ENCODE data around the gene TECPR2. TPM values are rescaled to one million over a fixed set of nuclear protein-coding genes. Genes with fewer than 3 reads are reported as not detected.

TECPR2 gene
- total RNA-seq, 3 donors from 2014 or later = 5.5 to 6.7 (median 5.6) TPM

GRCh38 chr14:102374264-102374663, 11.5 kb downstream of the TECPR2 start:
- DNase-seq = no peak
- peaks cover 23% of the 10 kb centered on the region for H3K36me3 Mint-ChIP-seq (ENCODE audit: insufficient read depth)
- no peaks in the 10 kb centered on the region for H3K9me3 Mint-ChIP-seq
- no peak for ATAC-seq
- H3K27me3 Mint-ChIP-seq (ENCODE audit: low read depth) = no peaks in the 10 kb centered on the region
- H3K4me3 Mint-ChIP-seq = no peak overlapping the region
- H3K4me1 Mint-ChIP-seq (ENCODE audit: low read depth) = peaks cover 13% of the 10 kb centered on the region

- peaks cover 13% of the 10 kb centered on the region for H3K4me1 Mint-ChIP-seq (ENCODE audit: low read depth)
- ATAC-seq (peak; percentile 80 to 93), DNase-seq (no peak)
- peaks cover 25% of the 10 kb centered on the region for H3K36me3 Mint-ChIP-seq (ENCODE audit: insufficient read depth)
- no peak overlapping the region for H3K4me3 Mint-ChIP-seq
- H3K9me3 Mint-ChIP-seq = no peaks in the 10 kb centered on the region
- no peaks in the 10 kb centered on the region for H3K27me3 Mint-ChIP-seq (ENCODE audit: low read depth)
Measured at GRCh38 chr14:102375119-102375518, 12.4 kb downstream of the TECPR2 start.

DNA sequence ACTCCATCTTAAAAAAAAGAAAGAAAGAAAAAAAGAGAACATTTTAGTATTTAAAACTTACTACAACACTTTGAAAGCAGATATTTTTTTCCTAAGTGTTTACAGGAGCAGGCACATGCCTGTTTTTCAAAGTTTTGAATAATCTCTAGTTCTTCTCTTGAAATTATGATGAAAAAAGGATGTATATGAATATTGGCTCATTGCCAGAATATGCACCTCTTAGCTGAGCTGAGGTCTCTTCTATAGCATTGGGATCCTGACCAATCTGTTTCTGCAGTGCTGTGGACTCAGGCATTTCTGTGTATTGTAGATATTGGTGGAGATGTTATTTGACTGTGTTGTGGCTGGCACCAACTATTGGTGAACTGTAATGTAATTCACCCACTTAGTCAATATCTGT, 15.0 kb downstream of the TECPR2 start:
- DNase-seq (no peak), ATAC-seq (no peak)
- peaks cover 11% of the 10 kb centered on the region for H3K4me1 Mint-ChIP-seq (ENCODE audit: low read depth)
- H3K9me3 Mint-ChIP-seq = no peaks in the 10 kb centered on the region
- no peak overlapping the region for H3K4me3 Mint-ChIP-seq
- H3K27me3 Mint-ChIP-seq (ENCODE audit: low read depth) = no peaks in the 10 kb centered on the region
- H3K36me3 Mint-ChIP-seq (ENCODE audit: insufficient read depth) = peaks cover 27% of the 10 kb centered on the region

- DNase-seq (no peak), ATAC-seq (no peak)
- no peaks in the 10 kb centered on the region for H3K27me3 Mint-ChIP-seq (ENCODE audit: low read depth)
- H3K9me3 Mint-ChIP-seq = no peaks in the 10 kb centered on the region
- H3K36me3 Mint-ChIP-seq (ENCODE audit: insufficient read depth) = peaks cover 27% of the 10 kb centered on the region
- peaks cover 5% of the 10 kb centered on the region for H3K4me1 Mint-ChIP-seq (ENCODE audit: low read depth)
- no peak overlapping the region for H3K4me3 Mint-ChIP-seq
Measured at GRCh38 chr14:102378830-102379229, 16.1 kb downstream of the TECPR2 start.

DNA sequence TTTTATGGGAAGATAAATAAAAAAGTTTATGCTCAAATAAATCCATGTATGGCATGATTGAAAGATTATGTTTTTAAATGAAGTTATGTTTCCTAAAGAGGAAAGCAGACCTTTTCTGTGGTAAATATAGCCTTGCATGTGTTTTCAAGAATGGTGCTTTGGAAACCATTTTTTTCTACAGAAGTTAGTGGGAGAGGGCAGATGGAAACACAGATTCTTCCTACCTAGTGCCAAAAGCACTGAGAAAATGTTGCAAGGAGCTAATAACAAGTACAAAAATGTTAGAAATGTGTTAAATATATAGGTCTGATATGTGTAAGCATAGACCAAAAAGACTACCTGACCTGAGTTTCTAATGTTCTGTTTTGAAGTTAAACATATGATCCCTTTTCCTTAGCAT, 24.3 kb downstream of the TECPR2 start:
- H3K36me3 Mint-ChIP-seq (ENCODE audit: insufficient read depth) = peaks cover 9% of the 10 kb centered on the region
- no peak for ATAC-seq
- no peak for DNase-seq
- H3K27me3 Mint-ChIP-seq (ENCODE audit: low read depth) = no peaks in the 10 kb centered on the region
- H3K4me3 Mint-ChIP-seq = no peak overlapping the region
- H3K4me1 Mint-ChIP-seq (ENCODE audit: low read depth) = no peaks in the 10 kb centered on the region
- H3K9me3 Mint-ChIP-seq = peaks cover under 1% of the 10 kb centered on the region

DNA sequence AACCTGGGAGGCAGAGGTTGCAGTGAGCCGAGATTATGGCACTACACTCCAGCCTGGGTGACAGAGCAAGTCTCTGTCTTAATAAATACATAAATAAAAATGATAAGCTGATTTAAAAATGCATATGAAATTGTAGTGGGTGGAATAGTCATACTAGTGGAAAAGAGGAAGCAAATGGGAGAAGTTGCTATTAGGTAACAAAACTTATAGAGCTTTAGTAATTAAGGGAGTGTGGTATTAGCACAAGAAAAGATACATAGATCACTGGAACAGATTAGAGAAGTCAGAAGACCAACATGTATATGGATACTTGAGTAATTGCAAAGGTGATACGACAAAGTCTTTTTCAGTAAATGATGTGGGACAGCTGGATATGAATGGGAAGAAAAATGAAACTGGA, 26.5 kb downstream of the TECPR2 start:
- Mint-ChIP-seq H3K36me3 (ENCODE audit: insufficient read depth) (peaks cover 10% of the 10 kb centered on the region), H3K27me3 (ENCODE audit: low read depth) (no peaks in the 10 kb centered on the region), H3K4me1 (ENCODE audit: low read depth) (peaks cover 2% of the 10 kb centered on the region), H3K9me3 (peaks cover 4% of the 10 kb centered on the region), H3K4me3 (no peak overlapping the region)
- no peak for ATAC-seq
- no peak for DNase-seq

DNA sequence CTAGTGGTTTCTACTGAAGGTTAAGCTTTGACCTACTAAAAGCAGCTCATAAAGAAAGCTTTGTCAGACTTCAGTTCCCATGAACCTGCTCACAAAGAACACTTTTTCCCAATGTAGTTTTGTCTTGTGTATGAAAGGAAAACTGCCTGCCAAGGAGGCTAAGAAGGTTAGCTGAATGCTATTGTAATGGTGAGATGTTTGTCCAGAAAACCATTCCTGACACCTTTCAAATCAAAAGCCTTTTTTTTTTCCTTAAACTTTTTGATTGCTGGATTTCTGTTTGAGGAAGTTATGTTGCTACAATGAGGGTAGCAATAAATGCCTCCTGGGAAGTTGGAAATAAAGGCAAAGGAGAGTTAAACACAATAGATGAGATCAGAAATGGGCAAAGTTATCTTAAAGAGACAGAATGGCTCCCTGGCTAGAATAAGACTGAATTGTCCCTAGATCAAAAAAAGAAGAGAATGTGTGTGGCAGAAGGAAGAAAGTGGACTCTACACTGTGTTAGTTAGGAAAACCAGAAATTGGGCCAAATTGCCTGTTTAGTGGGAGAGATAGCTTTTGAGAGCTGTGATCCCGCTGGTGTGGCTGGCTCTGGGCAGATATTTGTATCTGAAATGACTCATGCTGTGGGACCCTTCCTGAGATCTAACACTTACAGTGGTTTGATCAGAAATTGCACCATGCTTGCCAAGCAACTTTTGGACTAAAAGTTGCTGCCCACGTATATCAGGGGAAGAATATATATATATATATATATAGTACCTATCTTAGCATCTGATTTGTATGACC, 27.5 kb downstream of the TECPR2 start:
- Mint-ChIP-seq H3K9me3 (peaks cover 4% of the 10 kb centered on the region), H3K4me3 (no peak overlapping the region), H3K27me3 (ENCODE audit: low read depth) (no peaks in the 10 kb centered on the region), H3K4me1 (ENCODE audit: low read depth) (peaks cover 7% of the 10 kb centered on the region), H3K36me3 (ENCODE audit: insufficient read depth) (peaks cover 10% of the 10 kb centered on the region)
- no peak for ATAC-seq
- DNase-seq = no peak

DNA sequence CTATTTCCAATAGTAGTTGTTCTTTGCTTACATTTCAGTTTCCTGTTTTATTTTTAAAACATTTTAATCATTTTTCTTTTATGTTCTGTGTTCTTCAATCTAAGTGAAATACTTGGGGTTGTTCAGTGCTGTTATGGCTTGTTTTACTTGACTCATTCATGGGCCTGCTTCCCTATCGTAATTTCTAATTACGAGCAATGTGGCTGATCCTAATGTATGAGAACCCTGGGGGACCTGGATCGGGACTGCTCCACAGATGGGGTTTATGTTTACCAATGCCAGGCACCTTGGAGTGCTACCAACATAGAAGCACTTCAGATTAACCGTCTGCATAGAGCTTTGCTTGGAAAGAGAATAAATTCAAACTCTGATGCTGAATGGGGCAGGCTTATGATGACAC, 29.8 kb downstream of the TECPR2 start:
- DNase-seq = no peak
- H3K9me3 Mint-ChIP-seq = peaks cover 4% of the 10 kb centered on the region
- no peaks in the 10 kb centered on the region for H3K27me3 Mint-ChIP-seq (ENCODE audit: low read depth)
- peaks cover 7% of the 10 kb centered on the region for H3K4me1 Mint-ChIP-seq (ENCODE audit: low read depth)
- H3K4me3 Mint-ChIP-seq = no peak overlapping the region
- no peak for ATAC-seq
- H3K36me3 Mint-ChIP-seq (ENCODE audit: insufficient read depth) = peaks cover 13% of the 10 kb centered on the region

- H3K27me3 Mint-ChIP-seq (ENCODE audit: low read depth) = no peaks in the 10 kb centered on the region
- peaks cover 17% of the 10 kb centered on the region for H3K36me3 Mint-ChIP-seq (ENCODE audit: insufficient read depth)
- DNase-seq (no peak), ATAC-seq (peak; percentile 59 to 66)
- peaks cover 9% of the 10 kb centered on the region for H3K9me3 Mint-ChIP-seq
- peaks cover 7% of the 10 kb centered on the region for H3K4me1 Mint-ChIP-seq (ENCODE audit: low read depth)
- H3K4me3 Mint-ChIP-seq = peak overlapping the region; percentile 39
Measured at GRCh38 chr14:102394717-102395375, 32.1 kb downstream of the TECPR2 start.

DNA sequence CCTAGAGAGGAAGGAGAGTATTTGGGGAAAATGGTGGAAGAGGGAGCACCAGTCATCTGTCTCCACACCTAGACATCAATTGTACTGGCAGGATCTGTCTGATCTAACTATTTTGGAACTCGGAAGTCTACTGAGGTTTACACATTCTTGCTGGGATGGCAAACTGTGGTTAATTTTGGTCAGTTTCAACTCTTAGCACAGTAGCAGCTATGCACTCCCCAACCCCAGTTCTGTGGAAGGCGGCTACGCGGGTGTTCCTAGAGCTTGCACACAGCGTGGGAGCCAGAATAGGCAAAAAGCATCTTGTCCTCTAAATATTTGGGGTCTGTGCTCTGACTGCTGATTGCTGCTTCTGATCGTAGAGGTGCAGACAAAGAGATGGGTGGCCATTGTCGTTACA, 33.8 kb downstream of the TECPR2 start:
- DNase-seq (no peak), ATAC-seq (no peak)
- Mint-ChIP-seq H3K4me3 (no peak overlapping the region), H3K9me3 (peaks cover 9% of the 10 kb centered on the region), H3K4me1 (ENCODE audit: low read depth) (peaks cover 7% of the 10 kb centered on the region), H3K27me3 (ENCODE audit: low read depth) (no peaks in the 10 kb centered on the region), H3K36me3 (ENCODE audit: insufficient read depth) (peaks cover 15% of the 10 kb centered on the region)

GRCh38 chr14:102403028-102403427, 40.3 kb downstream of the TECPR2 start:
- no peaks in the 10 kb centered on the region for H3K27me3 Mint-ChIP-seq (ENCODE audit: low read depth)
- DNase-seq (no peak), ATAC-seq (no peak)
- no peaks in the 10 kb centered on the region for H3K4me1 Mint-ChIP-seq (ENCODE audit: low read depth)
- peaks cover 30% of the 10 kb centered on the region for H3K9me3 Mint-ChIP-seq
- peaks cover 18% of the 10 kb centered on the region for H3K36me3 Mint-ChIP-seq (ENCODE audit: insufficient read depth)
- H3K4me3 Mint-ChIP-seq = no peak overlapping the region

- Mint-ChIP-seq H3K36me3 (ENCODE audit: insufficient read depth) (peaks cover 24% of the 10 kb centered on the region), H3K27me3 (ENCODE audit: low read depth) (no peaks in the 10 kb centered on the region), H3K4me3 (no peak overlapping the region), H3K9me3 (peaks cover 20% of the 10 kb centered on the region), H3K4me1 (ENCODE audit: low read depth) (peaks cover 5% of the 10 kb centered on the region)
- DNase-seq (no peak), ATAC-seq (no peak)
Measured at GRCh38 chr14:102407258-102407657, 44.5 kb downstream of the TECPR2 start.

DNA sequence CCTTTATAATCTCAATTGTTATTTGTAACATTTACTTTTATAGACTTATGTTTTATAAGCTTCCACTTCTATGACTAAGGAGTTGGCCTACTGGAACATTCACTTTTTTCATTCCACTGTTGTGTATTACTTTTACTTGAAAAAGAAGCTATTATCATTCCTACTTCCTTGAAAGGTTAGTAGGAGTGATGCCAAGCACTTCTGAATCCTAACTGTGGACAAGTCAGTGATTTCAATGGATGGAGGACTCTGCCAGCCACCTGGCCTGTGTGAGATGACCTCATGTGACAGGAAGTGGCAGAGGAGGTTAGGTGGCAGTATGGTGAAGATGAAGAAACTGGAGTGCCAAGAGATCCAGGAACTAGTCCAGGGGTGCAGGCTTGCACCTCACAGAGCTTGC, 46.0 kb downstream of the TECPR2 start:
- no peak for ATAC-seq
- Mint-ChIP-seq H3K4me3 (no peak overlapping the region), H3K9me3 (peaks cover 6% of the 10 kb centered on the region), H3K4me1 (ENCODE audit: low read depth) (peaks cover 5% of the 10 kb centered on the region), H3K36me3 (ENCODE audit: insufficient read depth) (peaks cover 14% of the 10 kb centered on the region), H3K27me3 (ENCODE audit: low read depth) (no peaks in the 10 kb centered on the region)
- DNase-seq = no peak

DNA sequence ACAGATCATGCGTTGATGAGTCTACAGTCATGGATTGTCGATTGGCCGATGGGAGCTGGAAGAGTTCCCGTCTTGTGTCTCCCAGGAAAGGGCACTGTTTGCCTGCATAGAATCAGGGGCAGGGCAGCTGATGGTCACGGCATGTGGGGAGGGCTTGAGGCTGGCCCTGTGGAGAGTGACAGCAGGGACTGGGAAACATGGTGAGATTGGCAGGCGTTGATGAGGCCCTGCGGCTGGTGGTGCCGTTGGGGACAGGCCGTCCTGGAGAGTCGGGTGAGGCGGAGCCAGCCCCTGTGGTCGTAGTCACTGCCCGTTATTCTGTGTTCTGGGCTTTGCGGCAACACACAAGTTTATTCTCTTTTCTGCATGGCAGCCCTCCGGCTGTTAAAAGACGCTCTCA, 52.9 kb downstream of the TECPR2 start:
- H3K36me3 Mint-ChIP-seq (ENCODE audit: insufficient read depth) = peaks cover 16% of the 10 kb centered on the region
- H3K27me3 Mint-ChIP-seq (ENCODE audit: low read depth) = no peaks in the 10 kb centered on the region
- DNase-seq (no peak), ATAC-seq (no peak)
- H3K4me3 Mint-ChIP-seq = no peak overlapping the region
- H3K4me1 Mint-ChIP-seq (ENCODE audit: low read depth) = no peaks in the 10 kb centered on the region
- no peaks in the 10 kb centered on the region for H3K9me3 Mint-ChIP-seq

GRCh38 chr14:102417001-102417431, 54.3 kb downstream of the TECPR2 start:
- peaks cover 16% of the 10 kb centered on the region for H3K36me3 Mint-ChIP-seq (ENCODE audit: insufficient read depth)
- H3K27me3 Mint-ChIP-seq (ENCODE audit: low read depth) = no peaks in the 10 kb centered on the region
- no peak for DNase-seq
- no peak for ATAC-seq
- H3K4me1 Mint-ChIP-seq (ENCODE audit: low read depth) = no peaks in the 10 kb centered on the region
- no peak overlapping the region for H3K4me3 Mint-ChIP-seq
- H3K9me3 Mint-ChIP-seq = no peaks in the 10 kb centered on the region
